OCI-LY3 (cell line): ENCODE measurements around the gene BAG2.

Source experiments
- CTCF ChIP-seq: fragments of 200-600, 300-600 bp; sonication (generic); IDR thresholded peaks from 2 replicates; pipeline ENCODE4 v1.5.1; 2014; ENCODE audit warnings: antibody characterized with exemption, low read length, low read depth
- EZH2phosphoT487 ChIP-seq: fragments of 200-600 bp; shearing (Covaris generic); IDR thresholded peaks from 2 replicates; pipeline ENCODE4 v1.6.1; 2018; ENCODE audit warnings: antibody characterized with exemption, mixed run types, low read depth

GRCh38 chr6:57193177-57193576 lies 21.1 kb downstream of the BAG2 start:
- TF ChIP-seq CTCF: no peak
- TF ChIP-seq EZH2phosphoT487: no peak
